ENCODE measurements around the gene SH3GLB2.
A peak's percentile ranks its signal among the peaks of the same experiment; 100 is the strongest.

Gene SH3GLB2

GRCh38 chr9:129068990-129069861 lies 41.1 kb upstream of the SH3GLB2 start:
- no peak for DNase-seq (ENCODE audit: low read depth)
- peaks cover 40% of the 10 kb centered on the region for H3K36me3 ChIP-seq (ENCODE audit: control insufficient read depth, insufficient read depth, low read length, severe bottlenecking)
- no peak overlapping the region for H3K4me3 ChIP-seq (ENCODE audit: low read length)
- no peaks in the 10 kb centered on the region for H3K4me1 ChIP-seq (ENCODE audit: control insufficient read depth, insufficient read depth, low read length)
- H3K9me3 ChIP-seq (ENCODE audit: control insufficient read depth, low read length): no peaks in the 10 kb centered on the region
- H3K9ac ChIP-seq (ENCODE audit: low read length): no peak overlapping the region
- H3K27me3 ChIP-seq (replicated peaks; ENCODE audit: control insufficient read depth, insufficient read depth, low read length): no peaks in the 10 kb centered on the region

GRCh38 chr9:129068110-129068509 lies 40.0 kb upstream of the SH3GLB2 start:
- H3K36me3 ChIP-seq (ENCODE audit: control insufficient read depth, insufficient read depth, low read length, severe bottlenecking): peaks cover 44% of the 10 kb centered on the region
- H3K9me3 ChIP-seq (ENCODE audit: control insufficient read depth, low read length): no peaks in the 10 kb centered on the region
- no peak overlapping the region for H3K4me3 ChIP-seq (ENCODE audit: low read length)

DNA sequence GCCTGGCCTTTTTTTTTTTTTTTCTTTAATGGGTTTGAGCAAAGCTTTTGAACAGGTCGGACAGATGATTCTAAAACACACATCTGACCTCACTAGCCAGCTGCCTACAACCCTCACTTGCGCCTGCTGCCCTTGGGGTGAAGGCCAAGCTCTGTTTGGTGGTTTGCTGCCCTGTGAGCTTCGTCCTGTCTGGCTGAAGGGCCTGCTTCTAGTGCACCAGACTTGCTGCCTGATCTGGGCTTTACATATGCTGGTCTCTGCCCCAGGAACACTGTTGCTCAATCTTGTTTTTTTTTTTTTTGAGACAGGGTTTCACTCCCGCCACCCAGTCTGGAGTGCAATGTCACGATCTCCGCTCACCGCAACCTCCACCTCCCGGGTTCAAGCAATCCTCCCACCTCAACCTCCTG lies 36.4 kb upstream of the SH3GLB2 start:
- no peak for DNase-seq (ENCODE audit: low read depth)
- Histone ChIP-seq H3K9me3 (ENCODE audit: control insufficient read depth, low read length) (no peaks in the 10 kb centered on the region), H3K27me3 (replicated peaks; ENCODE audit: control insufficient read depth, insufficient read depth, low read length) (no peaks in the 10 kb centered on the region), H3K4me3 (ENCODE audit: low read length) (no peak overlapping the region), H3K36me3 (ENCODE audit: control insufficient read depth, insufficient read depth, low read length, severe bottlenecking) (peaks cover 52% of the 10 kb centered on the region), H3K4me1 (ENCODE audit: control insufficient read depth, insufficient read depth, low read length) (no peaks in the 10 kb centered on the region), H3K9ac (ENCODE audit: low read length) (no peak overlapping the region)

More at GRCh38 chr9:129068110-129068509, 40.0 kb upstream of the SH3GLB2 start:
- DNase-seq (ENCODE audit: low read depth): no peak
- Histone ChIP-seq H3K9ac (ENCODE audit: low read length) (no peak overlapping the region), H3K4me1 (ENCODE audit: control insufficient read depth, insufficient read depth, low read length) (no peaks in the 10 kb centered on the region), H3K27me3 (replicated peaks; ENCODE audit: control insufficient read depth, insufficient read depth, low read length) (no peaks in the 10 kb centered on the region)

DNA sequence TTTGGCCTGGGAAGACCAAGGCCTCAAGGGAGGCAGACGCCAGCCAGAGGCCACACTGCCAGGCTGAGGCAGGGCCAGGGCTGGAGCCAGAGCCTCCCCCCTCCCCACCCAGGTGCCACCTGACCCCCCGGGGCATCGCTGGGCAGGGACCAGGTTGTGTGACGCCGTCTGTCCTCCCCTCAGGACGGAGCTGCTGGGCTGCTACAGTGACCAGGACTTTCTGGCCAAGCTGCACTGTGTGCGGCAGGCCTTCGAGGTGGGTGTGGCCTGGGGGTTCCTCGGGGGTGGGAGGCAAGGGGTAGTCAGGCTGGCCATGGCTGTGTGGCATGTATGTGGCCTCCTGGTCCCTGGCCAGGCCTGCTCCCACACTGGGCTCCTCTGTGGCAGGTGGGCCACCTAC lies 34.9 kb upstream of the SH3GLB2 start:
- H3K4me3 ChIP-seq (ENCODE audit: low read length): no peak overlapping the region
- peaks cover 4% of the 10 kb centered on the region for H3K4me1 ChIP-seq (ENCODE audit: control insufficient read depth, insufficient read depth, low read length)
- no peak for DNase-seq (ENCODE audit: low read depth)

DNA sequence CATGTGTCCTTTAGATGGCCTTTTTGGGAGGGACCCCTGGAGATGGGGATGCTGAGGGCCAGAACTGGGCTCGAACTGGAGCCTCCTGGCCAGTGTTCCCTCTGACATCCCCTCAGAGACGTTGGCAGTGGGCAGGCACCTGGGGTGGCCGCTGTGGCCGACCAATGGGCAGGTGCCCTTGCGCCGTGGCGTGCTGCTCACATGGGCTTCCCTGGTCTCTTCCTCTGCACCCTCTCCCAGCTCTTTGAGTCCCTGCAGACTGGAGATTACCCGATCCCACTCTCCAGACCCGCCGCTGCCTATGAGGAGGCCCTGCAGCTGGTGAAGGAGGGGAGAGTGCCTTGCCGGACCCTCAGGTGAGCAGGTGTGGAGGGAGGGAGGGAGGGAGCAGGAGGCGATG lies 32.9 kb upstream of the SH3GLB2 start:
- no peak for DNase-seq (ENCODE audit: low read depth)
- no peaks in the 10 kb centered on the region for H3K27me3 ChIP-seq (replicated peaks; ENCODE audit: control insufficient read depth, insufficient read depth, low read length)
- no peak overlapping the region for H3K4me3 ChIP-seq (ENCODE audit: low read length)
- no peaks in the 10 kb centered on the region for H3K9me3 ChIP-seq (ENCODE audit: control insufficient read depth, low read length)
- no peak overlapping the region for H3K9ac ChIP-seq (ENCODE audit: low read length)
- H3K36me3 ChIP-seq (ENCODE audit: control insufficient read depth, insufficient read depth, low read length, severe bottlenecking): peaks cover 32% of the 10 kb centered on the region
- peaks cover 4% of the 10 kb centered on the region for H3K4me1 ChIP-seq (ENCODE audit: control insufficient read depth, insufficient read depth, low read length)

More for the DNA sequence above, 34.9 kb upstream of the SH3GLB2 start:
- no peaks in the 10 kb centered on the region for H3K27me3 ChIP-seq (replicated peaks; ENCODE audit: control insufficient read depth, insufficient read depth, low read length)
- no peak overlapping the region for H3K9ac ChIP-seq (ENCODE audit: low read length)
- no peaks in the 10 kb centered on the region for H3K9me3 ChIP-seq (ENCODE audit: control insufficient read depth, low read length)
- peaks cover 42% of the 10 kb centered on the region for H3K36me3 ChIP-seq (ENCODE audit: control insufficient read depth, insufficient read depth, low read length, severe bottlenecking)

DNA sequence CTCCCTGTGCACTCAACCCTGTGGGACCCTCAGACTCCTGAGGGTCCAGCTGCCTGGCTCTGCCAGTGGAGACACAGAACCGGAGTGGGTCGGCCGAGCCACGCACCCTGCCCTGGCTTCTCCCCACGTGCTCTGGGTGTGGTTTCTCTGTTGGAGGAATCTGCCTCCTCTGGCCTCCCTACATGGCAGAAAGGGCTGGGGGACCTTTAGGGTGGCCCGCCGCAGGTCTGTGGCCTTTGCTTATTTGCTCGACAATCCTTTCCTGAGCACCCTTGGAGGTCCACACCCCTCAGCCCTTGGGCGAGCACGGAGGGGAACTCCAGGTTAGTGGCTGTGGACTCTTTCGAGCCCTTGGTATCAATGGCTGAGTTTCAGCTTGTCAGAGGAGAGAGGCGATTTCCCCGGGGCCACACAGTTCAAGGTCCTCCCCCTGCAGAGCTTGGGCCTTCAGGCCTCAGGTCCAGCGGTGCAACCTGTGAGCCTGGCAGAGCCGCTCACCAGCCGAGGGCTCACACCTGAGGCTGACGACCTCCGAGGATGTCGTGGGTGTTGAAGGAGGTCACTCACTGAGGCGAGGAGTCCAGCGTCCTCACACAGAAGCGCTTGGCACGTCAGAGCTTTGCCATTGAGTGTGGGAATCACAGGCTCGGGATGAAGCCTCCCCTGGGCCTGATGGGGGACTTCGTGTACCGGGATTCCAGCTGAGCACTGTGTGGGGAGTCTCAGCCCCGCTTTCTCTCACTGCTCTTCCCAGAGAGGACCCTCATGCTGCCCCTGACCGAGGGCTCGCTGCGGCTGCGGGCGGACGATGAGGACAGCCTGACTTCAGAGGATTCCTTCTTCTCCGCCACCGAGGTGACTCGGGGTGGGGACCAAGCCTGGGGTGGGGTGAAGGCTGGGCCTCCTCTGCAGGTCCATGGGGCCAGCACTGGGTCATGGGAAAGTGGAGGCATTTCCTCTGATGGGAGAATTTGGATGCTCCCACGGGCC lies 32.0 kb upstream of the SH3GLB2 start:
- no peak for DNase-seq (ENCODE audit: low read depth)
- no peak overlapping the region for H3K4me3 ChIP-seq (ENCODE audit: low read length)
- no peaks in the 10 kb centered on the region for H3K9me3 ChIP-seq (ENCODE audit: control insufficient read depth, low read length)
- no peaks in the 10 kb centered on the region for H3K27me3 ChIP-seq (replicated peaks; ENCODE audit: control insufficient read depth, insufficient read depth, low read length)
- peaks cover 4% of the 10 kb centered on the region for H3K4me1 ChIP-seq (ENCODE audit: control insufficient read depth, insufficient read depth, low read length)
- H3K36me3 ChIP-seq (ENCODE audit: control insufficient read depth, insufficient read depth, low read length, severe bottlenecking): peaks cover 24% of the 10 kb centered on the region
- no peak overlapping the region for H3K9ac ChIP-seq (ENCODE audit: low read length)

DNA sequence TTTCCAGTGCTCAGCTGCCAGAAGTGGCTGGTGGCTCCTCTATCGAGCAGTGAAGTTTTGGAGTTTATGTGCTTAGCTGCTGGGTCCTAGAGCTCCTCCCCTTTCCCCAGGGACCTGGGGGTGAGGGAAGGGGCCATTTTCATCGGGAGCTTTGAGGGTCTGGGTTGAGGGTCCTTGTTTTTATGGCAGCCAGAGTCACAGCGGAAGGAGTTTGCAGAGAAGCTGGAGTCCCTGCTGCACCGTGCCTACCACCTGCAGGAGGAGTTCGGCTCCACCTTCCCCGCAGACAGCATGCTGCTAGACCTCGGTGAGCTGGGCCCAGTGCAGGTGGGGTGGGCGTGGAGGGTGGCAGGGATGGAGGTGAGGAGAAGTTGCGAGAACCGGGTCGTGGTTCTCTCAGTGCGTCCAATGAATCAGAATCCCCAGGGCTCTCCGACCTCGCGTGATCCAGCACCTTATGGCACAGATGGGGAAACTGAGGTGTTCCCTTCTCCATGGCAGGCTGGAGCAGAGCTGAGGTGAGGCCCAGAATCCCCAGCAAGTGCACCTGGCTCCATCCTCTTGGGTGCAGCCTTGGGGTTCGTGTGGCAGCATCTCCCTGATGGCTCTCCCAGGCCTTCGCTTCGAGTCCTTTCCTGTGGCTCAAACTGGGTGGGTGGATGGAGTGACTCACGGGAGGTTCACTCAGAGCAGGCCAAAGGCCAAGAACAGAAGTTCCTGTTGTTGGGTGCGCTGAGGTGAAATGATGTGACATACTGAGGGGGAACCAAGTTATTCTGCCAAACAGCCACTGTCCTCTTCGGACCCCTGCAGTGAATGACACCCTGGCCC lies 31.0 kb upstream of the SH3GLB2 start:
- H3K27me3 ChIP-seq (replicated peaks; ENCODE audit: control insufficient read depth, insufficient read depth, low read length): no peaks in the 10 kb centered on the region
- no peak overlapping the region for H3K9ac ChIP-seq (ENCODE audit: low read length)
- H3K36me3 ChIP-seq (ENCODE audit: control insufficient read depth, insufficient read depth, low read length, severe bottlenecking): peaks cover 17% of the 10 kb centered on the region
- DNase-seq (ENCODE audit: low read depth): no peak
- H3K4me3 ChIP-seq (ENCODE audit: low read length): no peak overlapping the region
- H3K4me1 ChIP-seq (ENCODE audit: control insufficient read depth, insufficient read depth, low read length): peaks cover 4% of the 10 kb centered on the region
- no peaks in the 10 kb centered on the region for H3K9me3 ChIP-seq (ENCODE audit: control insufficient read depth, low read length)

DNA sequence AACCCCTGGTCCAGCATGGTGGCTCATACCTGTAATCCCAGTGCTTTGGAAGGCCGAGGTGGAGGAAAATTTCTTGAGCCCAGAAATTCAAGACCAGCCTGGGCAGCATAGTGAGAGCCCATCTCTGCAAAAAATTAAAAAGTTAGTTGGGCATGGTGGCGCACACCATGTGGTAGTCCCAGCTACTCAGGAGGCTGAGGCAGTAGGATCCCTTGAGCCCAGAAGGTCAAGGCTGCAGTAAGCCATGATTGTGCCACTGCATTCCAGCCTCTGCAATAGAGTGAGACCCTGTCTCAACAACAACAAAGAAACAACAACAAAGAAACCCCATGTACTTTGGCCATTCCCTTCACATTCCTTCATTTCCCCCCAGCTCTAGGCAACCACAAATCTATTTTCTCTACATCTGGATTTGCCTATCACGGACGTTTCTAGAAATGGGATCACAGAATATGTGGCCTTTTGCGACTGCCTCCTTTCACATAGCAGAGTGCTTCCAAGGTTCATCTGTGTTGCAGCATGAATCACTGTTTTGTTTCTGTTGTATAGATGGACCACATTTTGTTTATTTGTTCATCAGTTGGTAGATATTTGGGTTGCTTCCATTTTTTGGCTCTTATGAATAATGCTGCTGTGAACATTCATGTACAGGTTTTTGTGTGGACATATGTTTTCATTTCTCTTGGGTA lies 26.2 kb upstream of the SH3GLB2 start:
- no peaks in the 10 kb centered on the region for H3K9me3 ChIP-seq (ENCODE audit: control insufficient read depth, low read length)
- no peak overlapping the region for H3K4me3 ChIP-seq (ENCODE audit: low read length)
- H3K27me3 ChIP-seq (replicated peaks; ENCODE audit: control insufficient read depth, insufficient read depth, low read length): no peaks in the 10 kb centered on the region
- DNase-seq (ENCODE audit: low read depth): peak; percentile 17
- H3K36me3 ChIP-seq (ENCODE audit: control insufficient read depth, insufficient read depth, low read length, severe bottlenecking): peaks cover 8% of the 10 kb centered on the region
- H3K9ac ChIP-seq (ENCODE audit: low read length): no peak overlapping the region
- H3K4me1 ChIP-seq (ENCODE audit: control insufficient read depth, insufficient read depth, low read length): peaks cover 8% of the 10 kb centered on the region

DNA sequence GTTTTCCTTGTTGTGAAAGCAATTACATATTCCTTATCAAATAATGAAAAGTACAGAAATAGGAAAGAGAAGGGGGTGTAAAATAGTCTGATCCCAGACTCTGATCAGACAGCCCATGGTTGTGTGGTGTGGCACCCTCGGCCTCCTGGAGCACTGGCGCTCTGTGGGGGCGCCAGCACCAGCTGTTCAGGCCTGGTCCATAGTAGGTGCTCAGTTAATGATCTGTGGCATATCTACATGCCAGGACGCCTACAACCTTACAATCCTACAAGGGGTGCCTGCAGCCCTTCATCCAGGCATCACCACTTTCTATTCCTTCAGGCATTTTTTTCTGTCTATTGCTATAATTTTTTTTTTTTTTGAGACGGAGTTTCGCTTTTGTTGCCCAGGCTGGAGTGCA lies 24.9 kb upstream of the SH3GLB2 start:
- Histone ChIP-seq H3K9ac (ENCODE audit: low read length) (no peak overlapping the region), H3K4me3 (ENCODE audit: low read length) (no peak overlapping the region), H3K9me3 (ENCODE audit: control insufficient read depth, low read length) (no peaks in the 10 kb centered on the region), H3K36me3 (ENCODE audit: control insufficient read depth, insufficient read depth, low read length, severe bottlenecking) (peaks cover 21% of the 10 kb centered on the region), H3K27me3 (replicated peaks; ENCODE audit: control insufficient read depth, insufficient read depth, low read length) (no peaks in the 10 kb centered on the region), H3K4me1 (ENCODE audit: control insufficient read depth, insufficient read depth, low read length) (peaks cover 5% of the 10 kb centered on the region)
- no peak for DNase-seq (ENCODE audit: low read depth)

DNA sequence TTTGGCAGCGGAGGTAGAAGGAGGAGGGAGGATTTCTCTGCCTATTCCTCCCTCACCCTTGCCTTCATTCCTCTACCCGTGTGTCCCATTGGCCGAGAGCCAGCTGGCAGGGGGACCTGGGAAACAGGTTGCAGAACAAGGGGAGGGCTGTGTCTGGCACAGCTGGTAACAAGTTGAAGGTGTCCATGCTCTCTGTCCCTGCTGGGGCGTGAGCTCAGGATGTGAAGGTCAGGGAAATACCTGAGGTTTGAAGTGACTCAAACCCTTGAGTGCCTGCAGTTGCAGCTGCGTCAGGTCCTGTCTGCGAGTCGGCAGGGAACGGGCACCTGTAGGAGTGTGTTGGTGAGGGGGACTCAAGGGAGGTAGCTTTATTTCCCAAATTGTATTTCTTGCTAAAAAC lies 24.5 kb upstream of the SH3GLB2 start:
- Histone ChIP-seq H3K9ac (ENCODE audit: low read length) (no peak overlapping the region), H3K36me3 (ENCODE audit: control insufficient read depth, insufficient read depth, low read length, severe bottlenecking) (peaks cover 25% of the 10 kb centered on the region), H3K27me3 (replicated peaks; ENCODE audit: control insufficient read depth, insufficient read depth, low read length) (no peaks in the 10 kb centered on the region), H3K4me1 (ENCODE audit: control insufficient read depth, insufficient read depth, low read length) (peaks cover 5% of the 10 kb centered on the region), H3K9me3 (ENCODE audit: control insufficient read depth, low read length) (no peaks in the 10 kb centered on the region), H3K4me3 (ENCODE audit: low read length) (no peak overlapping the region)
- no peak for DNase-seq (ENCODE audit: low read depth)

All from adipocyte (in vitro differentiated cells).